Common myeloid progenitor, CD34-positive (primary cell): Measurements from ENCODE around the gene SNTG2.

Experiments
- CTCF ChIA-PET: fragments of 350-600 bp; sonication (Branson Sonifier 250); formaldehyde crosslinking; loops from one replicate; lab custom pipeline; 2021; ENCODE audit warnings: antibody characterized with exemption; lab: Charles Lee
- POLR2A ChIA-PET: fragments of 350-600 bp; sonication (Branson Sonifier 250); formaldehyde crosslinking; loops from one replicate; lab custom pipeline; 2021; ENCODE audit warnings: antibody characterized with exemption; lab: Charles Lee
- DNase-seq, 3 donors: peaks; one replicate each; pipeline versions ENCODE4 v3.0.0 to v3.0.0-alpha.2; 2013
- H3K27ac ChIP-seq, 2 experiments: 1 replicate in 1 of 2; 2 replicates in 1 of 2; pipeline ENCODE4 v1.7.0; 2013; ENCODE audit warnings: inconsistent platforms in 2 of 2, low read length in 2 of 2, mild to moderate bottlenecking in 2 of 2, low read depth in 1 of 2, moderate library complexity in 1 of 2; ENCODE audit not compliant: severe bottlenecking in 2 of 2, insufficient read depth in 1 of 2, poor library complexity in 1 of 2
- H3K27me3 ChIP-seq, 5 experiments: replicated peaks in 2 of 5; 1 replicate in 3 of 5; 2 replicates in 2 of 5; pipeline versions ENCODE4 v1.6.1 to v1.7.0; 2013; ENCODE audit warnings: low read length in 4 of 5, mild to moderate bottlenecking in 2 of 5, moderate library complexity in 2 of 5, inconsistent platforms in 1 of 5; ENCODE audit not compliant: insufficient read depth in 5 of 5, control insufficient read depth in 4 of 5
- H3K36me3 ChIP-seq, 4 experiments: 1 replicate in 2 of 4; 2 replicates in 2 of 4; pipeline versions ENCODE4 v1.6.1 to v1.7.0; 2013; ENCODE audit warnings: low read length in 3 of 4, control low read depth in 1 of 4, mild to moderate bottlenecking in 1 of 4; ENCODE audit not compliant: control insufficient read depth in 4 of 4, insufficient read depth in 4 of 4
- H3K4me1 ChIP-seq, 4 experiments: 1 replicate in 3 of 4; 2 replicates in 1 of 4; pipeline versions ENCODE4 v1.6.1 to v1.7.1; 2013; ENCODE audit warnings: low read length in 3 of 4, mild to moderate bottlenecking in 3 of 4, control low read depth in 1 of 4, inconsistent platforms in 1 of 4, moderate library complexity in 1 of 4; ENCODE audit not compliant: control insufficient read depth in 4 of 4, insufficient read depth in 4 of 4; ENCODE audit errors: control extremely low read depth in 1 of 4
- H3K4me3 ChIP-seq, 7 experiments: 1 replicate in 4 of 7; 2 replicates in 3 of 7; pipeline versions ENCODE4 v1.5.1 to v1.7.0; 2013; ENCODE audit warnings: mild to moderate bottlenecking in 7 of 7, low read length in 6 of 7, moderate library complexity in 6 of 7, inconsistent platforms in 2 of 7, low read depth in 2 of 7, control low read depth in 1 of 7; ENCODE audit not compliant: insufficient read depth in 4 of 7, control insufficient read depth in 1 of 7; ENCODE audit errors: extremely low read depth in 1 of 7
- H3K9me3 ChIP-seq, 5 experiments: 1 replicate in 4 of 5; 2 replicates in 1 of 5; pipeline versions ENCODE4 v1.6.1 to v1.7.1; 2013; ENCODE audit warnings: low read length in 4 of 5, mild to moderate bottlenecking in 2 of 5, inconsistent platforms in 1 of 5, low read depth in 1 of 5, moderate library complexity in 1 of 5; ENCODE audit not compliant: control insufficient read depth in 4 of 5, insufficient read depth in 2 of 5; ENCODE audit errors: control extremely low read depth in 1 of 5
- WGBS: methylation state at CpG from one replicate; pipeline ENCODE4 v1.1.5; 2013; ENCODE audit not compliant: insufficient coverage; 5-methylcytosine and 5-hydroxymethylcytosine counted together

The SNTG2 gene

GRCh38 chr2:1272835-1273234, 322.2 kb downstream of the SNTG2 start:
- POLR2A ChIA-PET, result no interaction called here
- no peak overlapping the region for H3K4me3 ChIP-seq
- H3K27me3 ChIP-seq, result peaks cover 0 to 4% (median 0%) of the 10 kb centered on the region in 5 experiments
- no peak for DNase-seq
- H3K36me3 ChIP-seq, result no peaks in the 10 kb centered on the region
- H3K27ac ChIP-seq, result no peak overlapping the region
- CTCF ChIA-PET, result no interaction called here
- H3K4me1 ChIP-seq, result no peaks in the 10 kb centered on the region
- peaks cover 2 to 12% (median 7%) of the 10 kb centered on the region in 5 experiments for H3K9me3 ChIP-seq
- 93% methylated on average over 17 of the region's 18 CpGs for WGBS

- 94% methylated on average over 4 of the region's 6 CpGs for WGBS
- DNase-seq, result no peak
- Histone ChIP-seq H3K27me3 (peaks cover 0 to 7% (median 0%) of the 10 kb centered on the region in 5 experiments), H3K36me3 (no peaks in the 10 kb centered on the region), H3K9me3 (peaks cover 2 to 12% (median 7%) of the 10 kb centered on the region in 5 experiments), H3K27ac (no peak overlapping the region), H3K4me3 (no peak overlapping the region), H3K4me1 (no peaks in the 10 kb centered on the region)
- ChIA-PET CTCF (no interaction called here), POLR2A (no interaction called here)
Observed at GRCh38 chr2:1277634-1278033, 327.0 kb downstream of the SNTG2 start.

- ChIA-PET CTCF (no interaction called here), POLR2A (no interaction called here)
- no peak overlapping the region for H3K27ac ChIP-seq
- 82% methylated on average over 3 of the region's 4 CpGs for WGBS
- no peaks in the 10 kb centered on the region for H3K4me1 ChIP-seq
- peaks cover 2 to 12% (median 7%) of the 10 kb centered on the region in 5 experiments for H3K9me3 ChIP-seq
- DNase-seq, result no peak
- H3K4me3 ChIP-seq, result no peak overlapping the region
- no peaks in the 10 kb centered on the region for H3K36me3 ChIP-seq
- peaks cover 0 to 7% (median 0%) of the 10 kb centered on the region in 5 experiments for H3K27me3 ChIP-seq
Observed at GRCh38 chr2:1278125-1278524, 327.5 kb downstream of the SNTG2 start.

GRCh38 chr2:1278861-1279260, 328.2 kb downstream of the SNTG2 start:
- ChIA-PET POLR2A (no interaction called here), CTCF (no interaction called here)
- DNase-seq, result no peak
- Histone ChIP-seq H3K9me3 (peaks cover 2 to 12% (median 7%) of the 10 kb centered on the region in 5 experiments), H3K4me1 (no peaks in the 10 kb centered on the region), H3K27ac (no peak overlapping the region), H3K27me3 (peaks cover 0 to 10% (median 0%) of the 10 kb centered on the region in 5 experiments), H3K36me3 (no peaks in the 10 kb centered on the region), H3K4me3 (no peak overlapping the region)
- WGBS, result 93% methylated on average over 25 of the region's 27 CpGs

GRCh38 chr2:1282552-1282951, 331.9 kb downstream of the SNTG2 start:
- Histone ChIP-seq H3K36me3 (no peaks in the 10 kb centered on the region), H3K9me3 (no peaks in the 10 kb centered on the region), H3K4me1 (no peaks in the 10 kb centered on the region), H3K27me3 (peaks cover 0 to 10% (median 0%) of the 10 kb centered on the region in 5 experiments), H3K27ac (no peak overlapping the region), H3K4me3 (no peak overlapping the region)
- ChIA-PET POLR2A (no interaction called here), CTCF (no interaction called here)
- WGBS, result 60% methylated on average over 20 of the region's 22 CpGs
- DNase-seq, result no peak

- H3K27me3 ChIP-seq, result peaks cover 0 to 10% (median 0%) of the 10 kb centered on the region in 5 experiments
- ChIA-PET POLR2A (no interaction called here), CTCF (no interaction called here)
- H3K9me3 ChIP-seq, result no peaks in the 10 kb centered on the region
- no peak for DNase-seq
- no peaks in the 10 kb centered on the region for H3K4me1 ChIP-seq
- WGBS, result 89% methylated on average over 20 of the region's 21 CpGs
- no peak overlapping the region for H3K27ac ChIP-seq
- H3K4me3 ChIP-seq, result no peak overlapping the region
- no peaks in the 10 kb centered on the region for H3K36me3 ChIP-seq
Observed at GRCh38 chr2:1283020-1283801, 332.6 kb downstream of the SNTG2 start.

GRCh38 chr2:1283871-1284270, 333.2 kb downstream of the SNTG2 start:
- peaks cover 0 to 9% (median 0%) of the 10 kb centered on the region in 5 experiments for H3K27me3 ChIP-seq
- DNase-seq, result no peak
- WGBS, result 96% methylated on average over 10 of the region's 10 CpGs
- no peaks in the 10 kb centered on the region for H3K9me3 ChIP-seq
- ChIA-PET CTCF (no interaction called here), POLR2A (no interaction called here)
- H3K27ac ChIP-seq, result no peak overlapping the region
- H3K4me1 ChIP-seq, result no peaks in the 10 kb centered on the region
- no peaks in the 10 kb centered on the region for H3K36me3 ChIP-seq
- no peak overlapping the region for H3K4me3 ChIP-seq
